DND-41 (cell line): Measurements from ENCODE around the gene SOX12.

ENCODE experiments used
- EZH2 ChIP-seq: IDR thresholded peaks from 3 replicates; pipeline ENCODE4 v1.6.1; 2012; ENCODE audit warnings: borderline replicate concordance, low read depth, mild to moderate bottlenecking, moderate library complexity, low read length, inconsistent platforms; ENCODE audit not compliant: severe bottlenecking
- TF ChIP-seq, protein P1 (sequence below): IDR thresholded peaks from 2 replicates; pipeline ENCODE4 v1.5.1; 2012; ENCODE audit warnings: borderline replicate concordance, low read length, moderate library complexity, mild to moderate bottlenecking; ENCODE audit not compliant: poor library complexity, severe bottlenecking; ENCODE audit errors: extremely low read depth

DNA sequence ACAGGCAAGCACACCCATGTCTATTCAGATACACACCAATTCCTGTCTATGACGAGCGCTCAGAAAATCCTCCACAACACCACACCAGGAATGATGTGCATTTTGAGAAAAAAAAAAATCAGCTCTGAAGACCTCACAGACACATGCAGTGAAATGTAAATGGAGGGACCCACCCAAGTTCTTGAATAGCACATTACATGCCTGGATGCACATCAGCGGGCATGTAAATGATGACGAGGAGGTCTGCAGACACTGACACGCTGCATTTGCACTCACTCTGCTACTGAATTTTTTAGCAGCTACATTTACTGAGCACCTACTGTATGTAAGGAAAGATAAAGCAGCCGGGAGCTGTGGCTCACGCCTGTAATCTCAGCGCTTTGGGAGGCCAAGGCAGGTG, 36.2 kb downstream of the SOX12 start:
- TF ChIP-seq, protein P1, sequence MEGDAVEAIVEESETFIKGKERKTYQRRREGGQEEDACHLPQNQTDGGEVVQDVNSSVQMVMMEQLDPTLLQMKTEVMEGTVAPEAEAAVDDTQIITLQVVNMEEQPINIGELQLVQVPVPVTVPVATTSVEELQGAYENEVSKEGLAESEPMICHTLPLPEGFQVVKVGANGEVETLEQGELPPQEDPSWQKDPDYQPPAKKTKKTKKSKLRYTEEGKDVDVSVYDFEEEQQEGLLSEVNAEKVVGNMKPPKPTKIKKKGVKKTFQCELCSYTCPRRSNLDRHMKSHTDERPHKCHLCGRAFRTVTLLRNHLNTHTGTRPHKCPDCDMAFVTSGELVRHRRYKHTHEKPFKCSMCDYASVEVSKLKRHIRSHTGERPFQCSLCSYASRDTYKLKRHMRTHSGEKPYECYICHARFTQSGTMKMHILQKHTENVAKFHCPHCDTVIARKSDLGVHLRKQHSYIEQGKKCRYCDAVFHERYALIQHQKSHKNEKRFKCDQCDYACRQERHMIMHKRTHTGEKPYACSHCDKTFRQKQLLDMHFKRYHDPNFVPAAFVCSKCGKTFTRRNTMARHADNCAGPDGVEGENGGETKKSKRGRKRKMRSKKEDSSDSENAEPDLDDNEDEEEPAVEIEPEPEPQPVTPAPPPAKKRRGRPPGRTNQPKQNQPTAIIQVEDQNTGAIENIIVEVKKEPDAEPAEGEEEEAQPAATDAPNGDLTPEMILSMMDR: no peak
- no peak for TF ChIP-seq EZH2
